WI38 (cell line): ENCODE results near the gene GALNT17.

Experiments used
- H3K4me3 ChIP-seq: 2 replicates; pipeline ENCODE4 v1.5.1; 2011; ENCODE audit warnings: low read depth, mild to moderate bottlenecking, control low read depth, low read length
- CTCF ChIP-seq: IDR thresholded peaks from 2 replicates; pipeline ENCODE4 v1.5.1; 2012; ENCODE audit warnings: low read depth, mild to moderate bottlenecking, control low read depth, low read length

Gene GALNT17

GRCh38 chr7:71137479-71137878, 5.5 kb downstream of the GALNT17 start:
- H3K4me3 ChIP-seq, result no peak overlapping the region
- no peak for TF ChIP-seq CTCF

- TF ChIP-seq CTCF, result no peak
- no peak overlapping the region for H3K4me3 ChIP-seq
Observed at GRCh38 chr7:71140264-71140663, 8.3 kb downstream of the GALNT17 start.

- no peak overlapping the region for H3K4me3 ChIP-seq
- no peak for TF ChIP-seq CTCF
Observed at GRCh38 chr7:71144963-71145362, 13.0 kb downstream of the GALNT17 start.

GRCh38 chr7:71145906-71146901, 14.3 kb downstream of the GALNT17 start:
- H3K4me3 ChIP-seq, result no peak overlapping the region
- TF ChIP-seq CTCF, result no peak

GRCh38 chr7:71148098-71148497, 16.2 kb downstream of the GALNT17 start:
- H3K4me3 ChIP-seq, result no peak overlapping the region
- TF ChIP-seq CTCF, result no peak

GRCh38 chr7:71155236-71155635, 23.3 kb downstream of the GALNT17 start:
- no peak for TF ChIP-seq CTCF

GRCh38 chr7:71157757-71158156, 25.8 kb downstream of the GALNT17 start:
- no peak overlapping the region for H3K4me3 ChIP-seq
- TF ChIP-seq CTCF, result no peak

More at GRCh38 chr7:71155236-71155635, 23.3 kb downstream of the GALNT17 start:
- H3K4me3 ChIP-seq, result no peak overlapping the region
